CD4-positive, alpha-beta T cell treated with Interferon alpha-2 for 1 hour (primary cell): Measurements from ENCODE around the gene IL17A.

Experiments used
- DNase-seq, 2 donors: peaks; one replicate each; pipeline ENCODE4 v3.0.0-alpha.2; 2020 to 2022

Gene IL17A

GRCh38 chr6:52186075-52186474 lies at the start of gene IL17A:
IL17A (plus strand) TSS chr6:52186375; CDS start chr6:52186432, 57 bp downstream.
- DNase-seq: no peak

DNA sequence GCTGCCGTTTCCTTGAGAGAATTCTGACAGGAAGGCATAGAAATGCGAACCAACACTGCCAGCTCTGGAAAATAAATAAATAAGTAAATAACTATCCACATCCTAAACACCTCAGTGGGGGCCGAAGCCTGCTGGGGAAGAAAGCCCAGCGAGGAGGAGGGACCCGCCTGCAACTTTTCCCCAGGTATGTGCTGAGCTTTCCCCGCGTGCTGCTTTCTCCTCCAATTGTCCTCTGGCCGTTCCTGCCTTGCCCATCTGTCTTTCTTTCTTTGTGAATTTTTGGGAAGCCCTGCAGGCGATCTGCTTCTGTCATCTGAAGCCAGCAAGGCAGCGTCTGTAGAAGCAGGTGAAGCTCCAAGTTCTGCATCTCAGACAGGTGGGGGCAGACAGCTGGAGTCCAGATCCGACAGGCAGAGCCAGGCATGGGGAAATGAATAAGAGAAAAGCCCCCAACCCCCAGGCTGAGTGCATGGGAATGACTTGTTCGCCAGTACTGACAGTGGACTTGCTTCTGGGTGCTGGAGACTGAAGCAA lies 49.2 kb upstream of the IL17A start:
- no peak for DNase-seq

GRCh38 chr6:52138284-52138683 lies 47.9 kb upstream of the IL17A start:
- no peak for DNase-seq

DNA sequence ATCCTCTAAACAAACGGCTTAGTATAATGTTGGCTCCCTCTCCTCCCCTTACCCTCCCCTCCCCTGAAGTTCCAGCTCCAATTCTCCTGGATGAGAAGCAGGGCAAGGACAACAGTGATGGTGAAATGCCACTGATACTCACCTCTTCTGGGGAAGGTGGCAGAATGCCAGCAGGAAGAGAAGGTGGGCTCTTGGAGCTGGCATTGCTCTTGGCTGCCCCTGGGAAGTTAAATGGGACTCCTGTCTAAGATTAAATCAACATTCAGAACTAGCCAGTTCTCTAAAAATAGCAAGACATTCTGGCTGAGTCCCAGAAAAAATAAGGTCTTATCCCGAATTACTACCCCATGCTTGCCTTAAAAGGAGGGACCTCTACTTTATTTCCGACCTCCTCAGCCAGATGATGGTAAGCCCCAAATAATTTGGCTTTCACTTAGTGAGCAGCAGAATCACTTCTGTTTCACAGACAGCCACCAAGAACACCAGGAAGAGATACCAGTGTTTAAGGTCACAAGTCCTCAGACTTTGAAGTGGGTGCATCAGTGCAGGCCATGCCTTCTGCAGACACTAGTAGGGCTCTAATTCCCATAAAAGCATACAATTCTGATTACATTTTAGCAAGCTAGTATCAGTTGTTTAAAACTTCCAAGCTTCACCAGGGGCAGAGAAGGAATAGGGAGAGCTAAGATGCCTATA lies 46.0 kb upstream of the IL17A start:
- no peak for DNase-seq

GRCh38 chr6:52141596-52141995 lies 44.6 kb upstream of the IL17A start:
- DNase-seq: no peak

DNA sequence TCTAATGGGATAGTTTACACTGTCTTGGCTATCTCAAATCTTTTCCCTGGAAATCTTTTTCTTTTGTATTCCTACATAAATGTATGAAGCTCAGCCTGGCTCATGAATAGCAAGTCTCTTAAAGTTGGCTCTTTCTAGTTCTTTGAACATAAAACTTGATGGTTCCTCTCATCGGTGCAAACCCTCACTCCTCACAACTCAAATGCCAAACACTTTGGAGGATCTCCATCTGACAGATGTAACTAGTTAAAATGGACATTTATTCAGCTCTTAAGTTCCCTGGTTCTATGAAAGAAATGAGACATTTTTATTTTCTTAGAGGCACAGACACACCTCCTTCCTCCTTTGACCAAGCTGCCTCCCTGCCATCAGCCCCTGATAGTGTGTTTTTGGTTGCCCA lies 43.6 kb upstream of the IL17A start:
- DNase-seq: no peak

GRCh38 chr6:52143551-52143950 lies 42.6 kb upstream of the IL17A start:
- no peak for DNase-seq

- DNase-seq: no peak
Observed at GRCh38 chr6:52144196-52145076, 41.7 kb upstream of the IL17A start.

GRCh38 chr6:52146851-52147445 lies 39.2 kb upstream of the IL17A start:
- no peak for DNase-seq

GRCh38 chr6:52149076-52149475 lies 37.1 kb upstream of the IL17A start:
- no peak for DNase-seq

DNA sequence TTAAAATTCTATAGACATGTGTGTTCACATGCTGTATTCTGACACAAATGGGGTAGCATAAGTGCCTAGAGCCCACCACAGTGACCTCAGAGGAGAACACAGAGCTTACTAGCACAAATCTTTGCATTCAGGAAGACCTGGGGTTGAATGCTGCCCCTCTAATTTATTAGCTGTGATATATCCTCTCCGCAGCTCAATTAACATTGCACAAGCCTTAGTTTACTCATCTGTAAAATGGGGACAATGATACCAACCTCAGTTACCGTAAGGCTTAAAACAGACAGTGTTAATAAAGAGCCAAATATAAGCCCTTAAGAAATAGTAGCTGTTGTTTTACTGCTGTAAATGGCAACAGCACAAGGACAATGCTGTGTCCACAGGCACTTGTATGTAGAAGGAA lies 36.2 kb upstream of the IL17A start:
- DNase-seq: no peak

- DNase-seq: no peak
Observed at GRCh38 chr6:52152070-52152423, 34.1 kb upstream of the IL17A start.

DNA sequence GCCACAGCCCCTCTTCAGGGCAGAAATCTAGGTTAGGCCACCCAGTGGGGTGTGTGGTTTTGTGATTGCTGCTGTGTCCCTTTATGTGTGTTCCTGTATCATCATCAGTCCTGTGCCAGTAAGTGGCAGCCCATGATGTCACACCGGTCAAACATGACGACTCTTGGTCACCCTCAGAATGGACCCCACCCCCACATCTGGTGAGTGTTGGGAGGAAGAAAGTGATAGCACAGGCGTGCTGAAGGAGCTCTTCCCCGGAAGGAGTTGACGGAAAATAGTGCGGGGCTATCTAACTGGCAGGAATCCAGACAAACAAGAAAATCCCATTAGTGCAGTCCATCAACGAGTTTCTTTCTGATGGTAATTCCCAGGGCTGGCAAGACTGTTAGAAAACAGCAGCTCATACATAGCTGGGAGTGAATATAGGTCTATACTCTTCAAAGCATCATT lies 33.4 kb upstream of the IL17A start:
- DNase-seq: no peak

GRCh38 chr6:52154381-52154780 lies 31.8 kb upstream of the IL17A start:
- no peak for DNase-seq

DNA sequence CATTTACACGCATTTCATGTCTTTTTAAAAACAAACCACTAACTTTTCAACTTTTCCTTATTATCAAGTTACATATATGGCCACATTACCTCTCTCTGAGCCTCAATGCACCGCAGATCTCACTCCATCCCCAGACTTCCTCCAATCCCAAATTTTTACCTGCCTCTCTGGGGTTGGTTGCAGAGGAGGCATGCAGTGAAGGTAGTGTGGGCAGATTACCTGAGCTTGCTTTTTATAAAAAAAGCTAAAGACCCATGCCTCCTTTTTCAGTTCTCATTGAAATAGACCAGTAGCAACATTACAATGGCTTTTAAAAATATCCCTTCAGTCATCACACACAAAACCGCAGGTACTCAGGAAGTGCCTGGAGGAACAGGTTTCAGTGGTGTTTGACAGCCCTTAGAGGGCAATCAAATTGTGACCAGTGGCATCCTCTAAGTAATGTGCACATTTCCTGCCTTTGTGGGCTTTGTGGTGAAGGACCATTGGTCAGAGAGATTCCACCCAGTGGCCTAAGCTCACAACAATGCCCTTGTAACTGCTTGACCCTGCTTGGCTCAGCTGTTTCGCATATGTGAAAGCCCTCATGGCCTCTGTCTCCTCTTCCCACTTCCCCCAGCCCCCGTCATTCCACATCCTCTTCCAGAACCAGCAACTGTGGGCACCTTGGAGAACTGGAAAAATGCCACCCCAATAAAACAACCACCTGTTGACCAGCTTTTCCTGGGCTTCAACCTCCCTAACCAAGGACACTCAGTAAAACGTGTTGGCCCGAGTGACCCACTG lies 30.2 kb upstream of the IL17A start:
- no peak for DNase-seq

DNA sequence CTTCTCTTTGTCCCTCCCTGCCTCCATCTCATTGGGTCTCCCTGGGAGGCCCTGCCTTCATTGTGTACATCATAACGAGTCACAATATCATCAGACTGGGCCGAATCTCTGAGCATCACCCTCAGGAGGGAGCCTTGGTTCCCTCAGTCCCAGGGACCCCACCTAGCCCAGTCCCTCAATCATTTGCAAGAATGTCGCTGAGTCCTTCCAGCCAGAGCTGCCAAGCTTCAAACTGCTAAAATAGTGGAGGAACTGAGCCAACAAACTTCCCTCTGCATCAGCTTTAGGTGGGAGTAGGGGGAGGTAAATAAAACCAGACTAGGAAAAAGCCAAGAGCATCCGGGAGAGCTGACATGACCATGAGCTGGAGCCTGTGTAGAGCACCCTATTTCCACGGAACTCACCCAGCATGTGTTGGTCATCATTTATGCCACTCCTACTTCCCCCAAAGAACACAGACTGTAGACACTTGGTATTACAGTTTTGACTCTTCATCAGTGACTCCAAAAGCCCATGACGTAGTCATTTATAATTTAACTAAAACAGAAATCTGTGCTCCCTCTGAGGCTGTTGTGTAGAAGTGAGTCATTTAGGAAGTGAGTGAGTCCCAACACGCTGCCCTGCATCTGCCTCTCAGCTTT lies 28.8 kb upstream of the IL17A start:
- no peak for DNase-seq

GRCh38 chr6:52160472-52161104 lies 25.6 kb upstream of the IL17A start:
- no peak for DNase-seq

- DNase-seq: no peak
Observed at GRCh38 chr6:52161689-52162438, 24.3 kb upstream of the IL17A start.

GRCh38 chr6:52162940-52163908 lies 23.0 kb upstream of the IL17A start:
- peak in 1 of 2 donors; percentile 53 for DNase-seq
